C4-2B (cell line): Measurements from ENCODE around the gene MAST4.

Experiments
- ZFX ChIP-seq: fragments of 450-650 bp; IDR thresholded peaks from 2 replicates; pipeline ENCODE4 v1.6.1; 2017
- TF ChIP-seq, protein P1 (sequence below): fragments of 450-650 bp; conservative IDR thresholded peaks from 2 replicates; pipeline ENCODE4 v1.5.1; 2017; ENCODE audit warnings: mild to moderate bottlenecking

DNA sequence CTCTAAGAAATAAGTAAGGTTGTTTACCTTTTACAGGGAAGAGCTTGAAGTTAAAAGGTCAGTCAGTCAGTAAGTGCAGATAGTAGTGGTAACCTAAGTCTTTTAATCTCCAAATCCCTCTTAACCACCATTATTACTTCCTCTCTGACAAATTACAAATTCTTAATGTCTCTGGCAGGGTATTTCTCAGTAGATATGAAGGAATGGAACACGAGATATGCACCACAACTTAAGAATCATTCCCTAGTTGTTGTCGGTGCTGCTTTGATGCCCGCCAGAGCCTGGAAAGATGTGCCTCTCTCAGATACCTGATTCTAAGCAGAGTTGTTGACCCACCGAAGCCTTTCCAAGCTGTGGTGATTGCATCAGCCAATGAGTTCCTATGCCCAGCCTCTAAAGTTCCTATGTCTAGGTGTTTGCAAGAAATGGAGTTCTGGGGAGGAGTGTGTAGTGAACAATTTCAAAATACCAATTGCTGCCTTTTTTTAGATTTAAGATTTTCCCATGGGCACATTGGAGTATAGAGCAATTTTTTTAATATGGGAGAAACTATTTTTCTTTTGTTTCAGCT lies 521.9 kb downstream of the MAST4 start:
- TF ChIP-seq, protein P1, sequence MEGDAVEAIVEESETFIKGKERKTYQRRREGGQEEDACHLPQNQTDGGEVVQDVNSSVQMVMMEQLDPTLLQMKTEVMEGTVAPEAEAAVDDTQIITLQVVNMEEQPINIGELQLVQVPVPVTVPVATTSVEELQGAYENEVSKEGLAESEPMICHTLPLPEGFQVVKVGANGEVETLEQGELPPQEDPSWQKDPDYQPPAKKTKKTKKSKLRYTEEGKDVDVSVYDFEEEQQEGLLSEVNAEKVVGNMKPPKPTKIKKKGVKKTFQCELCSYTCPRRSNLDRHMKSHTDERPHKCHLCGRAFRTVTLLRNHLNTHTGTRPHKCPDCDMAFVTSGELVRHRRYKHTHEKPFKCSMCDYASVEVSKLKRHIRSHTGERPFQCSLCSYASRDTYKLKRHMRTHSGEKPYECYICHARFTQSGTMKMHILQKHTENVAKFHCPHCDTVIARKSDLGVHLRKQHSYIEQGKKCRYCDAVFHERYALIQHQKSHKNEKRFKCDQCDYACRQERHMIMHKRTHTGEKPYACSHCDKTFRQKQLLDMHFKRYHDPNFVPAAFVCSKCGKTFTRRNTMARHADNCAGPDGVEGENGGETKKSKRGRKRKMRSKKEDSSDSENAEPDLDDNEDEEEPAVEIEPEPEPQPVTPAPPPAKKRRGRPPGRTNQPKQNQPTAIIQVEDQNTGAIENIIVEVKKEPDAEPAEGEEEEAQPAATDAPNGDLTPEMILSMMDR, result no peak
- no peak for TF ChIP-seq ZFX
